HFF-Myc (cell line): ENCODE results near the gene IPO7.

Experiments used
- DNase-seq: peaks from one replicate; pipeline ENCODE4 v3.0.0-alpha.2; 2011; ENCODE audit warnings: low read depth; ENCODE audit errors: extremely low read depth
- H3K4me3 ChIP-seq: replicated peaks from 2 replicates; pipeline ENCODE4 v1.5.1; 2011; ENCODE audit warnings: low read depth, mild to moderate bottlenecking, control low read depth, low read length
- CTCF ChIP-seq: IDR thresholded peaks from 2 replicates; pipeline ENCODE4 v1.5.1; 2012; ENCODE audit warnings: mild to moderate bottlenecking, low read depth, low read length, control low read depth; ENCODE audit errors: missing control alignments

IPO7 gene

GRCh38 chr11:9459667-9460321 is 75.3 kb downstream of the IPO7 start:
- TF ChIP-seq CTCF, result no peak
- DNase-seq, result no peak
- H3K4me3 ChIP-seq, result peak overlapping the region; percentile 89

- H3K4me3 ChIP-seq, result peak within 1 kb of the TSS; percentile 89
- TF ChIP-seq CTCF, result no peak
- peak; percentile 100 for DNase-seq
These were observed 76.0 kb downstream of the IPO7 start, which contains the start of gene ZNF143 for GRCh38 chr11:9460322-9461062. TSS of gene ZNF143 (plus strand) at chr11:9461012. CDS start at chr11:9471309, 10,297 bp downstream.

GRCh38 chr11:9461063-9461759 is 76.8 kb downstream of the IPO7 start:
- no peak for TF ChIP-seq CTCF
- H3K4me3 ChIP-seq, result peak overlapping the region; percentile 89
- peak; percentile 52 for DNase-seq

- H3K4me3 ChIP-seq, result peak overlapping the region; percentile 89
- DNase-seq, result no peak
- no peak for TF ChIP-seq CTCF
These were observed 77.3 kb downstream of the IPO7 start for GRCh38 chr11:9461760-9462134.

GRCh38 chr11:9462172-9462799 is 77.8 kb downstream of the IPO7 start:
- DNase-seq, result no peak
- no peak for TF ChIP-seq CTCF
- H3K4me3 ChIP-seq, result peak overlapping the region; percentile 89

- no peak for DNase-seq
- TF ChIP-seq CTCF, result no peak
- no peak overlapping the region; the same call in 1 of the 2 replicates for H3K4me3 ChIP-seq
These were observed 78.5 kb downstream of the IPO7 start for GRCh38 chr11:9462806-9463537.
